HepG2 (cell line): Measurements from ENCODE around the gene SEMA5B. TPM values are rescaled to one million over a fixed set of nuclear protein-coding genes. Genes with fewer than 3 reads are reported as not detected.

Experiments used
- ATAC-seq: fragments of 200-7000 bp; cut with Tn5 transposase; 3 replicates; pipeline ENCODE4 v1.9.1; 2020; ENCODE audit warnings: mild to moderate bottlenecking, moderate library complexity
- BruUV-seq: library from RNA; stranded (reverse); fragments of 400-500 nt; replicated peaks from 2 replicates; lab custom pipeline; 2021; lab: Mats Ljungman, UMichigan
- CTCF ChIA-PET: fragments of 300-600 bp; formaldehyde crosslinking; extraction: SDS; loops from one replicate; lab custom pipeline; 2021; ENCODE audit warnings: low total read pairs, inconsistent platforms, low intra/inter-chr PET ratio; lab: Yijun Ruan, JAX
- POLR2A ChIA-PET: fragments of 350-600 bp; sonication (Branson Sonifier 250); formaldehyde crosslinking; loops from one replicate; lab custom pipeline; 2020; ENCODE audit warnings: antibody characterized with exemption, inconsistent platforms; lab: Yijun Ruan, JAX
- DNase-seq: peaks from one replicate; pipeline ENCODE4 v3.0.0-alpha.2; 2015; ENCODE audit warnings: low spot score
- FAIRE-seq: peaks from 3 replicates; lab custom pipeline; 2011; peaks lifted over from hg19 to GRCh38; lab: Jason Lieb, UNC
- H2AFZ ChIP-seq: one replicate; pipeline ENCODE4 v1.6.1; 2011; ENCODE audit warnings: low read length, inconsistent platforms
- H3K27ac ChIP-seq: fragments of 300-600 bp; 3 replicates; pipeline ENCODE4 v1.8.0; 2011; ENCODE audit warnings: mixed run types, mild to moderate bottlenecking, mixed read lengths, low read length, inconsistent platforms; ENCODE audit not compliant: insufficient read depth; ENCODE audit errors: extremely low read length
- H3K27me3 ChIP-seq, 2 experiments: fragments of 200-600 bp in 1 of 2; 2 replicates in 1 of 2; 3 replicates in 1 of 2; pipeline versions ENCODE4 v1.6.0 to v1.8.0; 2011; ENCODE audit warnings: low read length in 2 of 2, mild to moderate bottlenecking in 2 of 2, moderate library complexity in 2 of 2, inconsistent platforms in 1 of 2; ENCODE audit not compliant: insufficient read depth in 2 of 2, control insufficient read depth in 1 of 2
- H3K36me3 ChIP-seq, 2 experiments: fragments of 200-600 bp in 1 of 2; replicated peaks in 1 of 2; 2 replicates in 1 of 2; 3 replicates in 1 of 2; pipeline versions ENCODE4 v1.5.1 to v1.8.0; 2011; ENCODE audit warnings: low read length in 2 of 2, inconsistent platforms in 1 of 2; ENCODE audit not compliant: insufficient read depth in 2 of 2, control insufficient read depth in 1 of 2
- H3K4me1 ChIP-seq: 2 replicates; pipeline ENCODE4 v1.5.1; 2012; ENCODE audit warnings: low read length, inconsistent platforms; ENCODE audit not compliant: insufficient read depth
- H3K4me2 ChIP-seq: 2 replicates; pipeline ENCODE4 v1.6.0; 2011; ENCODE audit warnings: low read depth, low read length, inconsistent platforms
- H3K4me3 ChIP-seq, 3 experiments: fragments of 200-600 bp in 1 of 3; sonication (generic), shearing (Covaris generic) in 1 of 3; replicated peaks in 1 of 3; 2 replicates each; pipeline ENCODE4 v1.5.1; 2011 to 2016; ENCODE audit warnings: low read length in 3 of 3, inconsistent platforms in 2 of 3, low read depth in 2 of 3, mild to moderate bottlenecking in 2 of 3, control low read depth in 1 of 3, mixed read lengths in 1 of 3; ENCODE audit not compliant: insufficient read depth in 1 of 3
- H3K79me2 ChIP-seq: one replicate; pipeline ENCODE4 v1.6.1; 2011; ENCODE audit warnings: low read length, inconsistent platforms; ENCODE audit not compliant: insufficient read depth
- H3K9ac ChIP-seq: 2 replicates; pipeline ENCODE4 v1.6.0; 2011; ENCODE audit warnings: mild to moderate bottlenecking, low read depth, low read length, inconsistent platforms; ENCODE audit not compliant: insufficient read depth
- H3K9me3 ChIP-seq: 2 replicates; pipeline ENCODE4 v1.5.1; 2012; ENCODE audit warnings: mild to moderate bottlenecking, low read length
- H4K20me1 ChIP-seq: 2 replicates; pipeline ENCODE4 v1.6.0; 2011; ENCODE audit warnings: inconsistent platforms, mild to moderate bottlenecking, low read length, moderate library complexity; ENCODE audit not compliant: insufficient read depth
- CENPT ChIP-seq: sonication (generic); formaldehyde crosslinking; IDR thresholded peaks from 2 replicates; pipeline ENCODE4 v1.8.0; 2022; ENCODE audit warnings: low read depth, mild to moderate bottlenecking, moderate library complexity, missing genetic modification reagents
- FOXA3 ChIP-seq: IDR thresholded peaks from 2 replicates; pipeline ENCODE4 v1.6.1; 2016; ENCODE audit warnings: missing genetic modification reagents, missing compliant biosample characterization
- GRHL1 ChIP-seq: sonication (generic); formaldehyde crosslinking; conservative IDR thresholded peaks from 2 replicates; pipeline ENCODE4 v1.8.0; 2022; ENCODE audit warnings: missing genetic modification reagents
- HES4 ChIP-seq: sonication (generic); formaldehyde crosslinking; IDR thresholded peaks from 2 replicates; pipeline ENCODE4 v1.9.0; 2021; ENCODE audit warnings: mild to moderate bottlenecking, missing genetic modification reagents, borderline replicate concordance
- MBNL3 ChIP-seq: fragments of 250-450 bp; sonication (Bioruptor Pico); conservative IDR thresholded peaks from 2 replicates; pipeline ENCODE4 v1.8.0; 2022; ENCODE audit warnings: mild to moderate bottlenecking, inconsistent platforms
- SKI ChIP-seq: fragments of 450-650 bp; IDR thresholded peaks from one replicate; pipeline ENCODE4 v1.6.1; 2018; ENCODE audit warnings: mild to moderate bottlenecking; ENCODE audit not compliant: partially characterized antibody
- WIZ ChIP-seq: sonication (generic); formaldehyde crosslinking; IDR thresholded peaks from 2 replicates; pipeline ENCODE4 v1.5.1; 2020; ENCODE audit warnings: mild to moderate bottlenecking, missing genetic modification reagents
- ZBED4 ChIP-seq: sonication (generic); formaldehyde crosslinking; IDR thresholded peaks from 2 replicates; pipeline ENCODE4 v1.4.0; 2020; ENCODE audit warnings: missing genetic modification reagents, borderline replicate concordance
- ZBTB2 ChIP-seq: sonication (generic); formaldehyde crosslinking; IDR thresholded peaks from 2 replicates; pipeline ENCODE4 v1.8.0; 2022; ENCODE audit warnings: low read depth, missing genetic modification reagents
- ZKSCAN5 ChIP-seq: sonication (generic); formaldehyde crosslinking; IDR thresholded peaks from 2 replicates; pipeline ENCODE4 v1.5.1; 2020; ENCODE audit warnings: mild to moderate bottlenecking, missing genetic modification reagents
- WGBS: methylation state at CpG from one replicate; pipeline ENCODE4 v1.1.6; 2017; ENCODE audit warnings: low lambda C conversion rate; 5-methylcytosine and 5-hydroxymethylcytosine counted together
- in situ Hi-C: cut with HindIII; loops from 2 replicates; pipeline ENCODE4 v1.10.0; 2017; ENCODE audit warnings: low pct_unique_long_range_greater_than_20kb; ENCODE audit not compliant: extremely low pct_ligation_motif_present
- intact Hi-C: fragments of 100-400 bp; cut with micrococcal nuclease; formaldehyde crosslinking; loops from one replicate; pipeline ENCODE4 v1.10.0; 2022; ENCODE audit not compliant: unreplicated experiment
- polyA plus RNA-seq, 8 experiments: library from polyadenylated mRNA; depleted of rRNA in 3 of 8; stranded (reverse) in 7 of 8; unstranded in 1 of 8; fragments of >200 nt; fragmentation: Illumina TruSeq in 4 of 8; extraction: Trizol in 4 of 8; gene quantifications; 2 replicates each; pipeline versions ENCODE4 v1.2.1 to v1.2.3, GENCODE V29; 2011 to 2016; ENCODE audit warnings: low read depth in 4 of 8, missing spikeins in 1 of 8, mixed read lengths in 1 of 8; ENCODE audit not compliant: insufficient read depth in 1 of 8
- total RNA-seq, 5 experiments: library from RNA; depleted of rRNA; stranded (reverse); fragments of >200 nt; fragmentation: Illumina TruSeq; extraction: Trizol; gene quantifications; 2 replicates each; pipeline ENCODE4 v1.2.3, GENCODE V29; 2016; ENCODE audit warnings: low read depth in 1 of 5
- TF ChIP-seq, protein P1 (sequence below): sonication (generic); formaldehyde crosslinking; IDR thresholded peaks from 2 replicates; pipeline ENCODE4 v1.8.1; 2023; ENCODE audit warnings: mild to moderate bottlenecking, missing genetic modification reagents
- TF ChIP-seq, protein P2 (sequence below): sonication (generic); formaldehyde crosslinking; IDR thresholded peaks from 2 replicates; pipeline ENCODE4 v1.8.1; 2023; ENCODE audit warnings: missing genetic modification reagents, mild to moderate bottlenecking, borderline replicate concordance

Gene SEMA5B
- total and polyA plus RNA-seq, 2 of the 13 experiments (the other 11 are each of a cell fraction or from before 2014, with no cell fraction given), result not detected

- no TSS peak for BruUV-seq
- no peak overlapping the region for H3K4me3 ChIP-seq
- H3K27ac ChIP-seq, result no peak overlapping the region
- DNase-seq, result no peak
- no peak for FAIRE-seq
- no peak overlapping the region for H2AFZ ChIP-seq
- peaks cover under 1 to 10% of the 10 kb centered on the region in 2 experiments; a peak in 4 of 5 replicates for H3K27me3 ChIP-seq
- no peaks in the 10 kb centered on the region for H3K79me2 ChIP-seq
- CTCF ChIA-PET, result no interaction called here
- no peak for ATAC-seq
- intact Hi-C loops (no loop called here), in situ Hi-C loops (no loop called here)
- no peaks in the 10 kb centered on the region for H3K36me3 ChIP-seq
- H4K20me1 ChIP-seq, result no peaks in the 10 kb centered on the region
- POLR2A ChIA-PET, result no interaction called here
- TF ChIP-seq CENPT (CRISPR knock-in tag) (no peak), GRHL1 (CRISPR knock-in tag) (no peak), HES4 (CRISPR knock-in tag) (no peak), WIZ (CRISPR knock-in tag) (no peak), ZKSCAN5 (CRISPR knock-in tag) (no peak), ZBTB2 (CRISPR knock-in tag) (no peak), ZBED4 (CRISPR knock-in tag) (no peak), SKI (no peak), MBNL3 (CRISPR knock-in tag) (no peak), FOXA3 (CRISPR knock-in tag) (no peak)
- TF ChIP-seq, protein P1, sequence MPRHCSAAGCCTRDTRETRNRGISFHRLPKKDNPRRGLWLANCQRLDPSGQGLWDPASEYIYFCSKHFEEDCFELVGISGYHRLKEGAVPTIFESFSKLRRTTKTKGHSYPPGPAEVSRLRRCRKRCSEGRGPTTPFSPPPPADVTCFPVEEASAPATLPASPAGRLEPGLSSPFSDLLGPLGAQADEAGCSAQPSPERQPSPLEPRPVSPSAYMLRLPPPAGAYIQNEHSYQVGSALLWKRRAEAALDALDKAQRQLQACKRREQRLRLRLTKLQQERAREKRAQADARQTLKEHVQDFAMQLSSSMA, result no peak
- TF ChIP-seq, protein P2, sequence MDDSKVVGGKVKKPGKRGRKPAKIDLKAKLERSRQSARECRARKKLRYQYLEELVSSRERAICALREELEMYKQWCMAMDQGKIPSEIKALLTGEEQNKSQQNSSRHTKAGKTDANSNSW, result no peak
- no peaks in the 10 kb centered on the region for H3K9me3 ChIP-seq
- H3K4me2 ChIP-seq, result no peak overlapping the region
- H3K4me1 ChIP-seq, result no peaks in the 10 kb centered on the region
- no peak overlapping the region for H3K9ac ChIP-seq
- 32% methylated on average over 7 of the region's 7 CpGs for WGBS
Observed at GRCh38 chr3:123002749-123003497, 24.6 kb downstream of the SEMA5B start.
